GM10266 (cell line): ENCODE data around the gene PRDM15.

ENCODE experiments used
- DNase-seq: peaks from one replicate; pipeline ENCODE4 v3.0.0; 2012; ENCODE audit errors: extremely low spot score
- CTCF ChIP-seq: IDR thresholded peaks from 2 replicates; pipeline ENCODE4 v1.5.1; 2012; ENCODE audit warnings: mild to moderate bottlenecking, low read depth; ENCODE audit not compliant: control insufficient read depth, insufficient read depth; ENCODE audit errors: missing control alignments

PRDM15 gene

DNA sequence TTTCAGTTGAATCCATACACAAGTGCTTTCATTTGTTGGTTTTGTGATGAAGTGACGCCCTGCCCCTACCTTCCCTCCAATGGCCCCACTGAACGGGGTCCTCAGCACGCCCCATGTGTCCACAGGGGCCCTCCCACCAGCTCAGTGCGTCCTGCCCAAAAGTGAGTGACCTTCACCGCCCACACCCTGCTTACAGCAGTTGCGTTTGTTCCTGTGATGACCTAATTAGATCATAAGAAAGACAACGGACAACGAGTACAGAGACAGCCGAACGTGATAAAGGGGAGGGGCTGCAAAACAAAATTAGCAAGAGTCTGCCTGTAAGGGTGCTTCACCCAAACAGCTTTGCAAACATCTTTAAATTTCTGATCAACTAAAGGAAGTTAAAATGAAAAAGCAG is 74.1 kb downstream of the PRDM15 start:
- no peak for TF ChIP-seq CTCF
- no peak for DNase-seq

GRCh38 chr21:41804381-41804780 is 74.8 kb downstream of the PRDM15 start:
- DNase-seq, result no peak
- TF ChIP-seq CTCF, result no peak

DNA sequence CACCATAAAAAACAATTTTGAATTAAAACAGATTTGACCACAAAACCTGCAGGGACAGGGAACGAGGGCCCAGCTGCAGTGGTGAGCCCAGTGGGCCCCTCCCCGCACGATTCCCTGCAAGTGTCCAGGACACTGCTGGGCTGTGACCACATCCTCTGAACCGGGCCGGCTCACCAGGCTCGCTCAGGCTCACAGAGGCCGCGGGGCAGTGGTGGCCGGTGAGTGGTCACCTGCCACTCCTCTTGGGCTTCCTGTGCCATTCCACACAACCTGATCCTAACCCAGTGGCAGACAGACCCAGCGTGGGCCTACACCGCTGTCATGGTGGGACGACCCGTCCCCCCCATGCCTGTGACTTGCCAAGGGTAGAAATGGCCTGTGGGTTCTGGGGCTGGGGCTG is 75.8 kb downstream of the PRDM15 start:
- DNase-seq, result no peak
- TF ChIP-seq CTCF, result no peak

GRCh38 chr21:41802684-41803083 is 76.5 kb downstream of the PRDM15 start:
- no peak for DNase-seq
- no peak for TF ChIP-seq CTCF

DNA sequence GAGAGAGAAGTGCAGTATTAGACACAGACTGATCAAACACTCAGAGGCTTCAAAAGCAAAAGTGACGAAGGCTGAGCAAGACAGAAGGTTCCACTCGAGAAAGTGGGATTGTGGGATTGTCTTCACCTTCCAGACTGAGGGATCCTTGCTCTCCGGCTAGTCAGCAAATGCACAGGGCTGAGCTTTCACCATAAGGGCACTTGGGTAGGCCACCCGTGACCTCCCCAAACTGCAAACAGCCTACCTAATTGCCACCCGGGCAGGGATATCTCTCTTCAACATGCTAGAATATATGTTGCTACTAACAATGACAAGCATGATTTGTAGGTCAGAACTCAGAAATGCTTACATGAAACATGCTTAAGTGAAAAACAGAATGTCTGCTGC is 77.0 kb downstream of the PRDM15 start:
- no peak for DNase-seq
- no peak for TF ChIP-seq CTCF

GRCh38 chr21:41801321-41802197 is 77.6 kb downstream of the PRDM15 start:
- TF ChIP-seq CTCF, result no peak
- no peak for DNase-seq

- DNase-seq, result no peak
- TF ChIP-seq CTCF, result no peak
Measured at GRCh38 chr21:41800425-41801320, 78.5 kb downstream of the PRDM15 start.
